GM12875 (cell line): ENCODE measurements around the gene AICDA.
A peak's percentile ranks its signal among the peaks of the same experiment; 100 is the strongest.

Source experiments
- H3K4me3 ChIP-seq: one replicate; pipeline ENCODE4 v1.5.1; 2011; ENCODE audit warnings: low read depth, low read length, control low read depth
- CTCF ChIP-seq: IDR thresholded peaks from 2 replicates; pipeline ENCODE4 v1.5.1; 2011; ENCODE audit warnings: low read depth, mild to moderate bottlenecking, control low read depth, inconsistent platforms, low read length, moderate library complexity, borderline replicate concordance; ENCODE audit not compliant: insufficient read depth

AICDA gene

GRCh38 chr12:8612629-8613028 lies at the start of gene AICDA:
AICDA (minus strand) TSS chr12:8612859; CDS start chr12:8612767, 92 bp downstream.
- peak within 1 kb of the TSS; percentile 65 for H3K4me3 ChIP-seq
- no peak for TF ChIP-seq CTCF

- no peak for TF ChIP-seq CTCF
These were observed 49.1 kb upstream of the AICDA start for GRCh38 chr12:8661751-8662150.

GRCh38 chr12:8661016-8661415 lies 48.4 kb upstream of the AICDA start:
- TF ChIP-seq CTCF = no peak
- no peak overlapping the region for H3K4me3 ChIP-seq

More at GRCh38 chr12:8661751-8662150, 49.1 kb upstream of the AICDA start:
- no peak overlapping the region for H3K4me3 ChIP-seq

GRCh38 chr12:8658346-8658745 lies 45.7 kb upstream of the AICDA start:
- no peak overlapping the region for H3K4me3 ChIP-seq
- TF ChIP-seq CTCF = no peak

GRCh38 chr12:8655421-8655820 lies 42.8 kb upstream of the AICDA start:
- H3K4me3 ChIP-seq = no peak overlapping the region
- TF ChIP-seq CTCF = no peak

GRCh38 chr12:8648576-8649205 lies 36.0 kb upstream of the AICDA start:
- no peak for TF ChIP-seq CTCF
- no peak overlapping the region for H3K4me3 ChIP-seq

GRCh38 chr12:8647968-8648367 lies 35.3 kb upstream of the AICDA start:
- no peak for TF ChIP-seq CTCF
- no peak overlapping the region for H3K4me3 ChIP-seq
